ENCODE measurements around the gene TANC1.

The TANC1 gene

DNA sequence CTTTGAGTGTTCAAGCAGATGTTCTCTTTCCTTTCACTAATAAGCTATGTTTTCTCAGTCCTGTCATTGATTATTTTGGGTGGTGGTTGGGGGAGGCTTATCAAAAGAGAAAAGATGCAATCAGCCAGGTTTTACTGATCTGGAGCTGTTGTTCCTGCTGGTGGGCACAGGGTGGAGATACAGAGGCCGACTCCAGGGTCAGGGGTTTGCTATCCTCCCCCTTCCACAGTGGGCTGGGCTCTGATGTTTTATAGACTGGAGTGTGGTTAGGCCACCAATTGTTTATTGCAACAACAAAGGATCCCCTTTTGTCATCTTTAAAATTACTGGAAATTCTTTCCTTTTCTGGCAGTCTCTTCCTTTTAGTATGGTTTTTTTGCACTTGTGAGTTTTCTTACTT lies 120.5 kb downstream of the TANC1 start:
- no peak overlapping the region for H4K91ac ChIP-seq (ENCODE audit: low read depth, low read length, poor library complexity)
- H2BK120ac ChIP-seq (ENCODE audit: low read depth, low read length), result no peak overlapping the region
- H2AK5ac ChIP-seq (ENCODE audit: low read depth, low read length), result no peak overlapping the region
- H3K9me3 ChIP-seq (replicated peaks in 1 of 2; ENCODE audit: control insufficient read depth in 2 of 2, insufficient read depth in 1 of 2, low read depth in 1 of 2, low read length in 2 of 2), result no peaks in the 10 kb centered on the region
- H3K4ac ChIP-seq (ENCODE audit: low read length), result no peak overlapping the region
- H3K18ac ChIP-seq (ENCODE audit: low read length), result no peak overlapping the region
- H2BK15ac ChIP-seq (ENCODE audit: low read length), result no peak overlapping the region
- H2AFZ ChIP-seq (ENCODE audit: low read length), result no peak overlapping the region
- H2BK5ac ChIP-seq (ENCODE audit: low read length), result no peak overlapping the region
- H3K27ac ChIP-seq (replicated peaks; ENCODE audit: low read length), result no peak overlapping the region
- no peaks in the 10 kb centered on the region for H3K27me3 ChIP-seq (ENCODE audit: control insufficient read depth in 3 of 3, insufficient read depth in 3 of 3, low read depth in 1 of 3, low read length in 3 of 3)
- no peak overlapping the region for H3K9ac ChIP-seq (ENCODE audit: low read depth, low read length, poor library complexity)
- H3K4me2 ChIP-seq (ENCODE audit: insufficient read depth, low read length, poor library complexity, severe bottlenecking), result no peak overlapping the region
- H3K79me1 ChIP-seq (ENCODE audit: low read depth, low read length), result no peaks in the 10 kb centered on the region
- no peak overlapping the region for H2BK12ac ChIP-seq (ENCODE audit: low read length)
- no peak overlapping the region for H3K4me3 ChIP-seq (ENCODE audit: low read length in 2 of 2)
- H3K36me3 ChIP-seq (replicated peaks in 1 of 2; ENCODE audit: control insufficient read depth in 2 of 2, insufficient read depth in 2 of 2, low read length in 2 of 2), result peaks cover 0 to 7% of the 10 kb centered on the region in 2 donors
- no peak overlapping the region for H4K8ac ChIP-seq (ENCODE audit: low read depth, low read length)
- no peak overlapping the region for H3K23ac ChIP-seq (ENCODE audit: low read depth, low read length, poor library complexity)
- H3K14ac ChIP-seq (ENCODE audit: low read length), result no peak overlapping the region
- no peak for DNase-seq (ENCODE audit: low spot score)
- no peaks in the 10 kb centered on the region for H3K4me1 ChIP-seq (ENCODE audit: control insufficient read depth in 2 of 2, insufficient read depth in 1 of 2, low read depth in 1 of 2, low read length in 2 of 2)
- WGBS, 2 donors (ENCODE audit: extremely low coverage in 2 of 2, insufficient read length in 2 of 2, insufficient replicate concordance in 1 of 2), result no CpG with 5 or more reads among the region's 1 CpG

DNA sequence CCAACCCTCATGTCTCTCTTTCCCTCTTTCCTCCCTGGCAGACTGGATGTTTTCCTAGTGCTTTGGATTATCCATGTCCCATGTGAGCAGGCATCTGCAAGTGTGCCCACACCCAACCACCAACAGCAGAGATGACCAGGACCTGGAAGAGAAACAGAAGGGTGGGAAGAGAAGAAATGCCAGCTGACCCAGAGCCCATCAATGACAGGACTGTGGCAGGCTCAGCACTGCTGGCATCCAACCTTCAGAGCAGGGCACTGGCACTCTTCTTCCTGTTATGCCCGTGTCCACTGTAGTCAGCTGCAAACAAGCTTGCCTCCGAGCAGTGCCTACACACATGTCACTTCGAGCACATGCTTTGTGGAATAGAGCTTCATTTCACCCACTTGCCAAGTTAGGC lies 121.1 kb downstream of the TANC1 start:
- Histone ChIP-seq H2BK12ac (ENCODE audit: low read length) (no peak overlapping the region), H3K23ac (ENCODE audit: low read depth, low read length, poor library complexity) (no peak overlapping the region), H3K4me1 (ENCODE audit: control insufficient read depth in 2 of 2, insufficient read depth in 1 of 2, low read depth in 1 of 2, low read length in 2 of 2) (no peaks in the 10 kb centered on the region), H2AK5ac (ENCODE audit: low read depth, low read length) (no peak overlapping the region), H3K4me3 (ENCODE audit: low read length in 2 of 2) (no peak overlapping the region), H3K4ac (ENCODE audit: low read length) (no peak overlapping the region), H2AFZ (ENCODE audit: low read length) (no peak overlapping the region), H2BK120ac (ENCODE audit: low read depth, low read length) (no peak overlapping the region), H3K4me2 (ENCODE audit: insufficient read depth, low read length, poor library complexity, severe bottlenecking) (no peak overlapping the region), H3K27ac (replicated peaks; ENCODE audit: low read length) (no peak overlapping the region), H3K9me3 (replicated peaks in 1 of 2; ENCODE audit: control insufficient read depth in 2 of 2, insufficient read depth in 1 of 2, low read depth in 1 of 2, low read length in 2 of 2) (no peaks in the 10 kb centered on the region), H2BK5ac (ENCODE audit: low read length) (no peak overlapping the region), H3K9ac (ENCODE audit: low read depth, low read length, poor library complexity) (no peak overlapping the region), H3K36me3 (replicated peaks in 1 of 2; ENCODE audit: control insufficient read depth in 2 of 2, insufficient read depth in 2 of 2, low read length in 2 of 2) (peaks cover 0 to 7% of the 10 kb centered on the region in 2 donors), H4K8ac (ENCODE audit: low read depth, low read length) (no peak overlapping the region), H4K91ac (ENCODE audit: low read depth, low read length, poor library complexity) (no peak overlapping the region), H2BK15ac (ENCODE audit: low read length) (no peak overlapping the region), H3K14ac (ENCODE audit: low read length) (no peak overlapping the region), H3K27me3 (ENCODE audit: control insufficient read depth in 3 of 3, insufficient read depth in 3 of 3, low read depth in 1 of 3, low read length in 3 of 3) (no peaks in the 10 kb centered on the region), H3K79me1 (ENCODE audit: low read depth, low read length) (no peaks in the 10 kb centered on the region), H3K18ac (ENCODE audit: low read length) (no peak overlapping the region)
- no CpG with 5 or more reads among the region's 3 CpGs for WGBS, 2 donors (ENCODE audit: extremely low coverage in 2 of 2, insufficient read length in 2 of 2, insufficient replicate concordance in 1 of 2)
- DNase-seq (ENCODE audit: low spot score), result no peak

DNA sequence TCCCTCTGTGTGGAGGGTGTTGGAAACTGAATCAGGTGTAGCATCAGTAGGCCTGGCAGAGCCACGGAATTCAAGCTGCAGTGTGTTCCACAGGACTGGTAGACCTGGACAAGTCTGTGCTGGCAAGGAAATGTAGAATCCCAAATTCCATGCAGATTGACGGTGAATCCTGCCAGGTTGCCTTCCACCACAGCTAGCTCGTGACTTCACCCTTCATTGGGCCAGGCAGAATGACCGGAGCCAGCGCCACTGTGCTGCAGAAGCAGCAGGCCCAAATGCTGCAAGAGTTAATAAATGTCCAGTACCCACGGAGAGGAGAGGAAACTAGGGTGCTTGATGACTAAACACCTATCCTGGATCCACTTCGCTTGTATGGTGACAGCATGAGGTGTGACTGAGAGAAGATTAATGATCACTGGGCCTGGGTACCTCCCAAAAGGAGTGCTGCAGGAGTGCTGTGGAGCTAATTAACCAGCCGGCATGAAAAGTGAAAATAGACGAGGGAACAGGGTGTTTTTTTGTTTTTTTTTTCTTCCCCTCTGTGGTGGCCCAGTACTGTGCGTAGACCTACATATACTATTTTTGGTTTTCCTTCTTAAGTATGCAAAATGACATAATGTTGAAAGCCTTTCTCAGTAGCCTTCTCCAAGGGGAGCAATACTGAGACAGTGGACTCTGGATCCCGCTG lies 122.2 kb downstream of the TANC1 start:
- H3K27me3 ChIP-seq (ENCODE audit: control insufficient read depth in 3 of 3, insufficient read depth in 3 of 3, low read depth in 1 of 3, low read length in 3 of 3), result no peaks in the 10 kb centered on the region
- no CpG with 5 or more reads among the region's 11 CpGs for WGBS, 2 donors (ENCODE audit: extremely low coverage in 2 of 2, insufficient read length in 2 of 2, insufficient replicate concordance in 1 of 2)
- peak overlapping the region; percentile 53 for H3K23ac ChIP-seq (ENCODE audit: low read depth, low read length, poor library complexity)
- H3K4me1 ChIP-seq (ENCODE audit: control insufficient read depth in 2 of 2, insufficient read depth in 1 of 2, low read depth in 1 of 2, low read length in 2 of 2), result no peaks in the 10 kb centered on the region
- H2BK5ac ChIP-seq (ENCODE audit: low read length), result no peak overlapping the region
- H2AFZ ChIP-seq (ENCODE audit: low read length), result no peak overlapping the region
- no peak overlapping the region for H3K4ac ChIP-seq (ENCODE audit: low read length)
- H3K9me3 ChIP-seq (replicated peaks in 1 of 2; ENCODE audit: control insufficient read depth in 2 of 2, insufficient read depth in 1 of 2, low read depth in 1 of 2, low read length in 2 of 2), result peaks cover 0 to under 1% of the 10 kb centered on the region in 2 donors
- H3K9ac ChIP-seq (ENCODE audit: low read depth, low read length, poor library complexity), result no peak overlapping the region
- no peak overlapping the region for H2BK15ac ChIP-seq (ENCODE audit: low read length)
- no peak overlapping the region for H2BK12ac ChIP-seq (ENCODE audit: low read length)
- no peaks in the 10 kb centered on the region for H3K79me1 ChIP-seq (ENCODE audit: low read depth, low read length)
- no peak overlapping the region for H4K91ac ChIP-seq (ENCODE audit: low read depth, low read length, poor library complexity)
- no peak overlapping the region for H2AK5ac ChIP-seq (ENCODE audit: low read depth, low read length)
- no peak for DNase-seq (ENCODE audit: low spot score)
- H3K27ac ChIP-seq (replicated peaks; ENCODE audit: low read length), result no peak overlapping the region
- H3K18ac ChIP-seq (ENCODE audit: low read length), result peak overlapping the region; percentile 62
- no peak overlapping the region for H2BK120ac ChIP-seq (ENCODE audit: low read depth, low read length)
- no peak overlapping the region for H3K14ac ChIP-seq (ENCODE audit: low read length)
- no peak overlapping the region for H4K8ac ChIP-seq (ENCODE audit: low read depth, low read length)
- no peak overlapping the region for H3K4me3 ChIP-seq (ENCODE audit: low read length in 2 of 2)
- peaks cover 0 to 7% of the 10 kb centered on the region in 2 donors for H3K36me3 ChIP-seq (replicated peaks in 1 of 2; ENCODE audit: control insufficient read depth in 2 of 2, insufficient read depth in 2 of 2, low read length in 2 of 2)
- no peak overlapping the region for H3K4me2 ChIP-seq (ENCODE audit: insufficient read depth, low read length, poor library complexity, severe bottlenecking)

DNA sequence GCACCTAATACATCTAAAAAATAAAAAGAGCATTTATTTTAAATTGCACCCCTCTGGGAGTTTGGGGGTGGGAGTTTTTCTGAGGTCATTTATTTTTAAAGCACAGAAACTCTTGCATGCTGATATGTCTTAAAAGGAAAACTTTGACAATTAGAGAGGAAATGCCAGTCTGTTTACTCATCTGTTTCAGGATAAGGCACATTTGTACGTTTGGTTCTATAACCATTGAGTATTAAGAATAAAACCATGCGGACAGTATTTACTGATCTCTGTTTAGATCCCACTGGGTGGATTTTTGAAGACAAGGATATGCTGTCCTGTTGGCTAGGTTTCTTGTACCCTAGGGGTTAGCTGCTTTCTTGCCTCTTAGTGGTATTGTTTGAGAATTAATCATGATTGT lies 122.9 kb downstream of the TANC1 start:
- H3K4me2 ChIP-seq (ENCODE audit: insufficient read depth, low read length, poor library complexity, severe bottlenecking), result no peak overlapping the region
- H3K27me3 ChIP-seq (ENCODE audit: control insufficient read depth in 3 of 3, insufficient read depth in 3 of 3, low read depth in 1 of 3, low read length in 3 of 3), result no peaks in the 10 kb centered on the region
- no peaks in the 10 kb centered on the region for H3K79me1 ChIP-seq (ENCODE audit: low read depth, low read length)
- H2AK5ac ChIP-seq (ENCODE audit: low read depth, low read length), result no peak overlapping the region
- H4K8ac ChIP-seq (ENCODE audit: low read depth, low read length), result no peak overlapping the region
- no peaks in the 10 kb centered on the region for H3K4me1 ChIP-seq (ENCODE audit: control insufficient read depth in 2 of 2, insufficient read depth in 1 of 2, low read depth in 1 of 2, low read length in 2 of 2)
- peaks cover 0 to 7% of the 10 kb centered on the region in 2 donors for H3K36me3 ChIP-seq (replicated peaks in 1 of 2; ENCODE audit: control insufficient read depth in 2 of 2, insufficient read depth in 2 of 2, low read length in 2 of 2)
- H3K4me3 ChIP-seq (ENCODE audit: low read length in 2 of 2), result no peak overlapping the region
- H2BK15ac ChIP-seq (ENCODE audit: low read length), result no peak overlapping the region
- no peak overlapping the region for H2BK5ac ChIP-seq (ENCODE audit: low read length)
- peaks cover 0 to 7% of the 10 kb centered on the region in 2 donors for H3K9me3 ChIP-seq (replicated peaks in 1 of 2; ENCODE audit: control insufficient read depth in 2 of 2, insufficient read depth in 1 of 2, low read depth in 1 of 2, low read length in 2 of 2)
- H2BK120ac ChIP-seq (ENCODE audit: low read depth, low read length), result no peak overlapping the region
- no CpG with 5 or more reads among the region's 2 CpGs for WGBS, 2 donors (ENCODE audit: extremely low coverage in 2 of 2, insufficient read length in 2 of 2, insufficient replicate concordance in 1 of 2)
- H3K9ac ChIP-seq (ENCODE audit: low read depth, low read length, poor library complexity), result no peak overlapping the region
- no peak overlapping the region for H3K18ac ChIP-seq (ENCODE audit: low read length)
- no peak overlapping the region for H3K23ac ChIP-seq (ENCODE audit: low read depth, low read length, poor library complexity)
- no peak overlapping the region for H3K27ac ChIP-seq (replicated peaks; ENCODE audit: low read length)
- no peak overlapping the region for H3K4ac ChIP-seq (ENCODE audit: low read length)
- H3K14ac ChIP-seq (ENCODE audit: low read length), result no peak overlapping the region
- H4K91ac ChIP-seq (ENCODE audit: low read depth, low read length, poor library complexity), result no peak overlapping the region
- H2AFZ ChIP-seq (ENCODE audit: low read length), result no peak overlapping the region
- DNase-seq (ENCODE audit: low spot score), result no peak
- H2BK12ac ChIP-seq (ENCODE audit: low read length), result no peak overlapping the region
